ENCODE measurements around the gene TEX38. TPM values are rescaled to one million over a fixed set of nuclear protein-coding genes. Genes with fewer than 3 reads are reported as not detected.
"Not testable (repeated sequence)": the region's sequence is repeated elsewhere in the genome, so short reads cannot be mapped to it uniquely, and the experiment has no call there.

Gene TEX38
- total RNA-seq, 1 donor from 2014 or later = not detected

DNA sequence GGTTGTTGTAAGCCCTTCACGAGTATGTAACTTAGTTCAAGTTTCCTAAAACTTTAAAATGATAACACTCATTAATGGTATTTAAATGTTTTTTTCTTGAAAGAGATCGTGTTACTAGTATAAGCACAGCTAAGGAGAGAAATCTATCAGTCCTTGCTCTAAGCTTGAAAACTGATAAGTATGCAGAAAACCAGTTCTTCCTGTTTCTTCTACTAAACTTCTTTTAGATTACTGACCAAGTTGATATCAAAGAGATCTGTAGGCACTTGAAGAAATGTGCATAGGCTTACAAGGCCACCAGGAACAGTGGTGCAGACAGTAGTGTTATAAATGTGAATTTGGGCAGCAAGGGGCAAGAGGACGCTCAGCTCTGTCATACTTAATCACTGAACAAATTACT lies 43.3 kb downstream of the TEX38 start:
- Mint-ChIP-seq H3K27me3 (ENCODE audit: low read depth) (no peaks in the 10 kb centered on the region), H3K36me3 (ENCODE audit: low read depth) (peaks cover 9% of the 10 kb centered on the region), H3K27ac (ENCODE audit: unreplicated experiment) (no peak overlapping the region), H3K4me1 (ENCODE audit: low read depth) (peaks cover 31% of the 10 kb centered on the region), H3K4me3 (ENCODE audit: unreplicated experiment) (no peak overlapping the region), H3K9me3 (ENCODE audit: low read depth) (no peaks in the 10 kb centered on the region)
- no peak for DNase-seq (ENCODE audit: low spot score)
- no peak for TF ChIP-seq CTCF (IDR thresholded peaks at IDR 0.05)

DNA sequence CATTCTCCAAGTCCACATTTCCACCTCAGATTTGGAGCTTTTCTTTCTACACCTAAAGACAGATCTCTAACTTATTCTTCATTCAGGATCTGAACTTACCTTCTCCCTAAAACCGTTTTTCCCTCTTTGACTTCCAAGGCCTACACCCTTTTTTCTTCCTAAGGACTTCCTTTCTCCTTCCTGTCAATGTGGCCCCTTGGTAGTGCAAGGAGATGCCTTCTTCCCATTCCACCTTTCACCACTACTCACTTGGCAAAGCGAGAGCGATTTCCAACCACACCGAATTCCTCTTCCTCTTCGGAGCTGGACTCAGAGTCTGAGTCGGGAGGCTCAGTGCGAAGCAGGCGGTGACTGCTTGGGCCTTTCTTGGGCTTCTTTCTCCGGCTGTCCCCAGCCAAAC lies 46.0 kb downstream of the TEX38 start:
- Mint-ChIP-seq H3K4me1 (ENCODE audit: low read depth) (peaks cover 31% of the 10 kb centered on the region), H3K9me3 (ENCODE audit: low read depth) (no peaks in the 10 kb centered on the region), H3K4me3 (ENCODE audit: unreplicated experiment) (peak overlapping the region; percentile 89), H3K36me3 (ENCODE audit: low read depth) (peaks cover 4% of the 10 kb centered on the region), H3K27me3 (ENCODE audit: low read depth) (peaks cover 3% of the 10 kb centered on the region), H3K27ac (ENCODE audit: unreplicated experiment) (no peak overlapping the region)
- DNase-seq (ENCODE audit: low spot score) = no peak
- no peak for TF ChIP-seq CTCF (IDR thresholded peaks at IDR 0.05)

GRCh38 chr1:46718340-46718726 lies 46.7 kb downstream of the TEX38 start:
- H3K4me3 Mint-ChIP-seq (ENCODE audit: unreplicated experiment) = peak overlapping the region; percentile 89
- peak overlapping the region; percentile 65 for H3K27ac Mint-ChIP-seq (ENCODE audit: unreplicated experiment)
- peaks cover 31% of the 10 kb centered on the region for H3K4me1 Mint-ChIP-seq (ENCODE audit: low read depth)
- H3K36me3 Mint-ChIP-seq (ENCODE audit: low read depth) = peaks cover 4% of the 10 kb centered on the region
- no peak for TF ChIP-seq CTCF (IDR thresholded peaks at IDR 0.05)
- H3K27me3 Mint-ChIP-seq (ENCODE audit: low read depth) = peaks cover 3% of the 10 kb centered on the region
- H3K9me3 Mint-ChIP-seq (ENCODE audit: low read depth) = no peaks in the 10 kb centered on the region
- no peak for DNase-seq (ENCODE audit: low spot score)

DNA sequence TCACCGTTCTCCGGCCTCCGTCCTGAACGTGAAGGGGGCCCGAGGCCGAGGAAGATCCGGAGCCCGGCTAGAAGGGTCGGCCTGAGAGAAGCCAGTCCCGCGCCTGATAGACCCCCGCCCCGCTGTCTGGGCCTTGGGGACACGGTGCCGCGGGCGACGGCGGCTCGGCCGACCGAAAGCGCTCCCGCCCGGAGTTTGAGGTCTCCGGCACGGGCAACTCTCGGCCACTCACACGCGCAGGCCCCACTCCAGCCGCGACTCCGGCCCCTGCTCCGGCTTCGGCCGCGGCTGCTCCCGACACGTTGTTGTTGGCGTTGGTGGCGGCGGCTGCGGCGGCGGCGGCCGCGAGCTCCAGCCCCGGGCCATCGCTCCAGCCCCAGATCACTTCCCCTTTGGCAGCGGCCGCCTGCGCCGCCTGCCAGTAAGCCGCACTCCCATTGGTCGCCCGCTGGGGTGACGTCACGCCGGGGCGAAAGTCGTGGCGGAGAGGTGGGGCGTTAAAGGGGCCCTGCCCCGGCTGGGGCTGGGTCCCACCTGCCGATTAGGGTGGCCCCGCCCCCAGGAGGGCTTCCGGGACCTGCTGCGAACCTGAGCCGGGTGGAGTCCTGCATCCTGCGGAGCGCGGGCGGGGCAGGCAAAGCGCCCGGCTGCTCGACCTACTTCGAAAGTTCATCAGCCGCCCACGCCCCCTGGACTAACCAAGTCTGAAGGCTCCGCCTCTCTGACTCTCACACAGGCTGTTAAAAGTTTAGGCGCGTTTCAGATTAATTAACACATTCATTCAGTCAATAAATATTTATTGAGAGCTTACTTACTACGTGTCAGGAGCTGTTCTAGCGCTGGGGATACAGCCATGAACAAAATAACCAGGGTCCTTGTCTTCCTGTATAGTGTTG lies 47.3 kb downstream of the TEX38 start, which contains the start of gene EFCAB14:
EFCAB14 (minus strand) TSS at position 388 of the 896 bp plus-strand sequence. CDS start 1,027 bp downstream, outside the sequence.
- H3K27me3 Mint-ChIP-seq (ENCODE audit: low read depth) = peaks cover 3% of the 10 kb centered on the region
- no peaks in the 10 kb centered on the region for H3K9me3 Mint-ChIP-seq (ENCODE audit: low read depth)
- peak within 1 kb of the TSS; percentile 89 for H3K4me3 Mint-ChIP-seq (ENCODE audit: unreplicated experiment)
- peak; percentile 15 for TF ChIP-seq CTCF (IDR thresholded peaks at IDR 0.05)
- peak within 1 kb of the TSS; percentile 66 for H3K27ac Mint-ChIP-seq (ENCODE audit: unreplicated experiment)
- peak; percentile 97 for DNase-seq (ENCODE audit: low spot score)
- peaks cover 4% of the 10 kb centered on the region for H3K36me3 Mint-ChIP-seq (ENCODE audit: low read depth)
- peaks cover 31% of the 10 kb centered on the region for H3K4me1 Mint-ChIP-seq (ENCODE audit: low read depth)

GRCh38 chr1:46719689-46720088 lies 48.0 kb downstream of the TEX38 start:
- Mint-ChIP-seq H3K27me3 (ENCODE audit: low read depth) (peaks cover 3% of the 10 kb centered on the region), H3K27ac (ENCODE audit: unreplicated experiment) (peak overlapping the region; percentile 66), H3K4me3 (ENCODE audit: unreplicated experiment) (peak overlapping the region; percentile 89), H3K9me3 (ENCODE audit: low read depth) (no peaks in the 10 kb centered on the region), H3K36me3 (ENCODE audit: low read depth) (peaks cover 4% of the 10 kb centered on the region), H3K4me1 (ENCODE audit: low read depth) (peaks cover 31% of the 10 kb centered on the region)
- no peak for DNase-seq (ENCODE audit: low spot score)
- no peak for TF ChIP-seq CTCF (IDR thresholded peaks at IDR 0.05)

GRCh38 chr1:46720319-46720718 lies 48.7 kb downstream of the TEX38 start:
- not testable (repeated sequence) for H3K4me3 Mint-ChIP-seq (ENCODE audit: unreplicated experiment); H3K36me3 Mint-ChIP-seq (ENCODE audit: low read depth); H3K27me3 Mint-ChIP-seq (ENCODE audit: low read depth); H3K27ac Mint-ChIP-seq (ENCODE audit: unreplicated experiment); H3K9me3 Mint-ChIP-seq (ENCODE audit: low read depth); DNase-seq (ENCODE audit: low spot score)
- peaks cover 31% of the 10 kb centered on the region for H3K4me1 Mint-ChIP-seq (ENCODE audit: low read depth)
